NCI-H748 (cell line): ENCODE data around the gene RGS16.

ENCODE experiments used
- DNase-seq: peaks from one replicate; lab custom pipeline; 2025; ENCODE audit not compliant: unreplicated experiment; lab: John Stamatoyannopoulos, UW

RGS16 gene

DNA sequence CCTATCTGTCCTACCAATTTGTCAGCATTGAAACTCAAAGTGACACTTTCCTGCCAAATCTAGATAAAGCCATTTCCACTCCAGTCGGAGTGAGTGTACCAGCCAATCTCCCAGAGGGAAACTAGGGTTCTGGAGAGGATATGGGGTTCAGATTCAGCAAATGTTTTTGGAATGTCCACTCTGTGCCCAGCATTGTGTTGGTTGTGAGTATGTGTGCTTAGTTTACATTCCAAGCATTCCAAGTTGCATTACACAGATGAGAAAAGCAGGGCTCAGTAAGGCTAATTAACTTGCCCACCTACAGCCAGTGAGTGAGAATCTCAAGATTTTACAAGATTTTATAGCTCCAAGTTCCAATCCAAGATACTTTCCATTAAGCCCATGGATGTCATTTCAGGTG lies 26.4 kb upstream of the RGS16 start:
- DNase-seq: no peak

DNA sequence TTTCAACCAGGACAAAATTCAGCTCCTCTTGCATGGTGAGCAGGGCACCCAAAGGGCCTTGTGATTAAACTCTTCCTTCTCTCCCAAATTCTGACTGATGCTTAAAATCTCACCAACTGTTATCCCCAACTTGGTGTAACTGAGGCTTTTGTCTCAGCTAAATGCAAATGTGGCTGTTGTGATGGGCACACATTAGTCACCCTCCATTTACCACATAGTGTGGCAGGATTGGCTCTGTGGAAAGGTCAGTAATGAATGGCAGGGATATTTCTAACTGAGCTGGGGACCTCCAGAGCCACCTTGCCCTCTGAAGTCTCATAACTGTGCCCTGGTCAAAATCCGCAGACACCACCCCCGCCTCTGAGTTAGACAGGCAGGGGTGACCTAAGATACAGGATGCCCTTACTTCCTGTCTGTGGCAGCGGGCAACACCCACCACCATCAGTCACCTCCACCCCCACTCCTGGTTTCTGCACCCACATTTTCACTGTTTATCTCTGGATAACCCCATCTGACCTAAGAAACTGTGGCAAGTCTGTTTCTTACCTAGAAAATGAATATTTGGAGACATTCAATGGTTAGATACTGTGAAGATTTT lies 25.4 kb upstream of the RGS16 start:
- no peak for DNase-seq

DNA sequence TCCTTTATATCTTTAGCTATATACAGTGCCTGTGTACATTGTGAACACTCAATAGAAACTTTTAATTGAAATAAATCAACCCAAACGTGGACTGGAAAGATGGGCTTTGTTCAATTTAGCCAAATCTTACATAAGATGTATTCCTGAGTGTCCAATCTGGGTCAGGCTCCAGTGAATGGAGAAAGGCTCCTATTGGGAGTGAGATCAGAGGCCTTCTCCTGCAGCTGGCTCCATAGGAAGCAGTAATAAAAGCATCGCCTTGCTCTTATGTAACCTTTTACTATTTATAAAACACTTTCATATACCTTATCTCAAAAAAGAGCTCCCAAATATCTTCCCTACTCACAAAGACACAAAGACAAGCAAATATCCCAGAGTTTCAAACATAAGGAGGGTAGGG lies 24.9 kb upstream of the RGS16 start:
- no peak for DNase-seq

DNA sequence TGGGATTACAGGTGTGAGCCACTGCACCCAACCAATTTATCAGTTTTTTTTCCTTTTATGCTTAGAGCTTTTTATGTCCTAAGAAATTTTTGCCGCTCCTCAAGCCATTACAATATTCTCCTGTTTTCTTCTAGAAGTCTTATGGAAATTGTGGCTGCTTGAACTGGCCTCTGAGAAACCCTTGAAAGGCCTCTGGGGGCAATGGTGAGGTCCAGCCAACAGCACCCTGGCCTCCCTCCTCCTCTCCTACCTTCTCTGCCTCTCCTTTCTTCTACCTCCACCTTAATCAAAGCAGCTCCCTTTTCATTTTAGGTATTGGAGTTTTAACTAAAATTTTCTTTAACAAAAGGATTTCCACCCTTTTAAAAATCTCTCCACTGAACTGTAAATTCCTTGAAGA lies 24.5 kb upstream of the RGS16 start:
- DNase-seq: no peak

DNA sequence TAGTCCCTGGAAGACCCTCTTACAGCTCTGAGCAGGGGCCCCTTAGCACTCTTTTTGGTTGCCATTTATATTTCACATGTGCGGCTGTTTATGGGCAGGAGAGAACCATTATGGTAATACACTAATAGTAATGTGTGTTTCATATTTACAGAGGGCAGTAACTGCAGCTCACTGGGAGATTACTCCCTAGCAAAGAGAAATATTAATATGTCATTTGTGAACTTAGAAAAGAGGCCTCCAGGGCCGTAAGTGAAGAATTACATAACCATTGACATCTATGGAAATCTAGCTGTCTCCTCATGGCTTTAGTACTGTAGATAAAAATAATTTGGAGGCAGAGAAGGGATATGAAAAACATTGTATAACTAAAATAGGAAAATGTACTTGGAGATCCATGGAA lies 23.4 kb upstream of the RGS16 start:
- DNase-seq: no peak

DNA sequence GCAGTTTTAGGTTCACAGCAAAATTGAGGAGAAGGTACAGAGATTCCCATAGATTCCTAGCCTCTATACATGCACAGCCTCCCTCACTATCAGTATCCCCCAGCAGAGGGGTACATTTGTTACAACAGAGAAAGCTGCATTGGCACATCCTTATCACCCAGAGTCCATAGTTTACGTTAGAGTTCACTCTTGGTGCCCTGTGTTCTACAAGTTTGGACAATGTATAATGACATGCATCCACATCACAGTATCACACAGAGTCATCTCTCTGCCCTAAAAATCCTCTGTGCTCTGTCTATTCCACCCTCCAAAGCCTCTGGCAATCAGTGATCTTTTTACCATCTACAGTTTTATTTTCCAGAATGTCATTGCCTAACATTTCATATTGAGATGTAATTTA lies 22.3 kb upstream of the RGS16 start:
- no peak for DNase-seq

DNA sequence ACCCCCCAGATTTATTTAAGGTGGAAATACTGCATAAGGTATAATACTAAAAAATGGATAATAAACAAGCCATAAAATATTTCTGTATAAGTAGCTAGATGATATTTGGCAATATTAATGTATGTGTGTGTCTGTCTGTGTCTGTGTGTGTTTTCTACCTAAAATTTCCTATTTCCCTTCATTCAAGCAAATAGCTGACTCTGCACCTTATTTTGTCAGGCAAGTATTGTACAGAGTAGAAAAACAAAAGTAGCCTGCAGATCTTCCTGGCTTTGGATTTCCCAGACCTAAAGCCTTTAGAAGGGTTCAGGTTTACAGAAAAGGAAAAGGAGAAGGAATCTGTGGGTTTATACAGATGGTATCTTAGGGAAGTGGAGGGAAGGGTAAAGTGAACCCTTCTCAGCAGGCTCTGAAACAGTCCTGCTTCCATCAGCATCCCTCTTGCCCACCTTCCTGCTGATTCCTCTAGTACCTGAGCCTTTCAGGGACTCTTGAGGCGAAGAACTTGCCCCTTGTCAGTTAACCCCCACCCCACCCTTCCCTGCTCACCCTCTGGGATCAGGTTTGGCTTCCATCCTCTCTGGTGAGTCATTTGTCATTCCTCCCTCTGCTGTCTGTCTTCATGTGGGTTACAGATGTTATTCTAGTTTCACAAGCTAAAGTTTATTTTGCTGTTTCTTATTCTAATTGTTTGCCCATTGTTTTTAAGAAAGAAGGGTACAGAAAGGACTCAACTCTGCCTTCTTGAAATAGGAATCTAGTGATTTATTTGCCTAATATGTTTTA lies 21.7 kb upstream of the RGS16 start:
- DNase-seq: no peak

DNA sequence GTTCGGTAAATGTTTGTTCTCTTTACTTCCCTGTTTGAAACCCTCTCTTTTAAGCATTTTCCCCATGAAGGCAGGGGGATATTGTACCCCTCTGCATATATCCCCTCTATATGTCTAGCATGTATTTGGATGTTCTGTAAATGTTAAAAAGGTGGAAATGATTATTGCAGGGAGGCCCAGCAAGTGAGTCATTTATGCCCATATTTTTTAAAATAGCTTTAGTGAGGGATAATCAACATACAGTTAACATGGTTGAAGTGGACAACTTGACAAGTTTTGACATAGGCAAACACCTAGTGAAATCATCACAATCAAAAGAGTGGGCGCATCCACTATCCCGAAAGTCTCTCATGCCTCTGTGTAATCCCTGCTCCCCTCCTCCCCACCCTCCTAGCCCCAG lies 20.8 kb upstream of the RGS16 start:
- DNase-seq: no peak

DNA sequence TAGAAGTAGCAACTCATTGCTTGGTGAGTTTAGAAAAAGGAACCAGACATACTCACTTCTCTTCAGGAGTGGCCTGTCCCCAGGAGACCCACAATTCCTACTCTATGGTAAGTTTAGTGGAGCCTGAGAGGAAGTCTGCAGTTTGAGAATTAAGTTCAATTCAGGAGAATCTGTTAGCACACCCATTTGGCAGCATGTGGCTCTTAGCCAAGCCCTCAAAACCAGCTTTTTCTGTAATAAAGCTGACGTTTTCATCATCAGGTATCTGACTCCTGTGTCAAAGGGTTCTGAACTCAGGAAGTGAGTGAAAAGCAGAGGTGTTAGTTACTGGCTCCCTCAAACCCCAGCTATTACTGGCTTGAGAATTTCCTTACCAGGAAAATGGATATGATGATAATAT lies 20.4 kb upstream of the RGS16 start:
- DNase-seq: no peak

DNA sequence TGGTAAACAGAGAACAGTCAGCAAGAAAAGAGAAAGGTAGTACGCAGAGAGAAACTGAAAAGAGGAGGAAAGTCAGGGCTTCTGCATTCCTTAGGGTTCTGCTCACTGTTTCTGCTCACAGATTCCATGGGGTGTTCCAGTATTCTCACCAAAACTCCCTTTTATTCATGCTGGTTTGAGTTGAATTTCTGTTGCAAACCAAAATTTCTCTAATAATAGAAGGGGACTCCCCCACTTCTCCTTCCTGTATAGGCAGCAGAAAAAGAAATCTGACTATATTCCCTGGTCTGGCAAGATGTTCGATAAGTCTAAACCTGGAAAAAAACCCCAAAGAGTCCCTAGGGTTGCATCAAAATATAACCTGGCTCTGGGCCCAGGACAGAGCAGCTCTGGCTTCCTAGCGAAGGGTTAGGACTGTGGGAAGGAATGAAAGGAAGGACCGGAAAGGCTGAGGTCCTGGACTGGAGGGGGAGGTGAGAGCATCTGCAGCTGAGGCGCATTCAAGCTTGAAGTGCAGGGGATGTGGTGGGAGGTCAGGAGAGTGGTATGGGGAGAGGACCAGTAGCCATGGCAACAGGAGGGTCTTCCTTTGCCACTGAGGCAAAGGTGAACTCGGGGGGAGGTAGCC lies 18.8 kb upstream of the RGS16 start:
- no peak for DNase-seq

DNA sequence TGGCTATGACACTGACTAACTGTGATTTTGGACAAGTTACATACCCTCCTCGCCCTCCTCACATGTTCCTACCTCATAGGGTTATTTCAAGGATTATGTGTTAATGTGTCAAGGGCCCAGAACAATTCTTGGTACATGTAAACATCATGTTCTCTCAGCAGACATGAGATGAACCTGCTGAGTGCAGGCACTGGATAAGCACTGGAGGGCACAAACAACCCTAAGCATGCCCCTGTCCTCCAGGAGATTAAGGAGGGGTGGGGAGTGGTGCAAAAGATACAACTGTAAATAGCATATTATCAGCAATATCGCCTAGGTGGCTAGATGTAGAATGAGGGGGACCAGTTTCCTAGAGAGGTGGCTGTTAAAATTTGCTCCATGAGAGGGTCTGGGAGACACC lies 17.7 kb upstream of the RGS16 start:
- DNase-seq: no peak

DNA sequence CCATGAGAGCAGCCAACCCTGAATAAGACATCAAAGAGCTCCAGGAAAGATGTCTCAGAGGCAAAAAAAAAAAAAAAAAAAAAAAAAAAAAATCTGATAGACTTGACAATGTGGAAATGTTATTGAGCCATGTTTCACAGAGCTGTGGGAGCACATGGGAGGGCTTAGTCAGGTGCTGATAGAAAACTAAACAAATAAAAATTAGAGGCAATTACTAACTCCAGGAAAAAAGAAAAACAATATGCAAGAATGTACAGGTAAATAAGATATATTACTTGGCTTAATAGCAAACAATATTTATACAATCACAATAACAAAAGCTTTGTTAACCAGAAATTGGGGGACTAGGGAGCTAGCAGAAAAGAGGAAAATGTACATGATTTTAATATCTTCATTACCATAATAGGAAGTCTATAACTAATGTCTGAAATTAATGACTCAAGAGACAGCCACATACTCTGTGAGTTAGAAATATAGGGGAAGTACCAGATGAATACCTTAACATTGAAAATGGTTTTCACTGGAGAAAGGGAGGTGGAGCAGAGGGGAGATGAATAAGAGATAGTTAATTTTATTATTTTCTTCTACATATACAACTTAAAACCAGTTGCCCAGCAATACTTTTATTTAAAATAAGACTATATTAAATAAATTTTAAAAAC lies 16.9 kb upstream of the RGS16 start:
- no peak for DNase-seq

DNA sequence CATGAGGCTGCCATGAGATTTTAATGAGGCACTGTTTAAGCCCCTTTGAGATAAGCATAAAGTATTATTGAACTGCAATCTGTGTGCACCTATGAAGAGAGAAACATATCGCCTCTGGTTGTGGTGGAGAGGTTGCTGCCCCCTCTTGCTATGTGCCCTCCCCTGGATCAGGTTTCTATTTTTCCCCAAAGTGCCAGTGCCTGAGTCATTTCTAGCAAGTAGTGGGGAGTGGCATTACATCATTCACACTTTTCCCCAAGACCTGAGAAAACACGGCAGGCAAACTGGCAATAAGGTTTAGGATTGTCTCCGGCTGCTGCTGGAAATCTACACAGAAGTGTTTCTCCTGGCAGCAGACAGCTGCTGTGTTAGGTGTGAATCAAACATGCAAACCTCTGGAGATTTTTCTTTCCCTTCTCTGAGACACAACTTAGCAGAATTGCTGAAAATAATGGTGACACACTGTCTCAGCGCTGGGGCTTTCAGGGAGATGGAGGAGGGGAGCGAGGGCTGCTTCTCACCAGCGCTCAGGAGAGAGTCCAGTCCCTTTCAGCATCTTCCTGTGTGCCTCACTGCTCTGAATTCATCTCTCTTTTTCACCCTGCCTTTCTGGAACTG lies 13.7 kb upstream of the RGS16 start:
- DNase-seq: peak; percentile 64

DNA sequence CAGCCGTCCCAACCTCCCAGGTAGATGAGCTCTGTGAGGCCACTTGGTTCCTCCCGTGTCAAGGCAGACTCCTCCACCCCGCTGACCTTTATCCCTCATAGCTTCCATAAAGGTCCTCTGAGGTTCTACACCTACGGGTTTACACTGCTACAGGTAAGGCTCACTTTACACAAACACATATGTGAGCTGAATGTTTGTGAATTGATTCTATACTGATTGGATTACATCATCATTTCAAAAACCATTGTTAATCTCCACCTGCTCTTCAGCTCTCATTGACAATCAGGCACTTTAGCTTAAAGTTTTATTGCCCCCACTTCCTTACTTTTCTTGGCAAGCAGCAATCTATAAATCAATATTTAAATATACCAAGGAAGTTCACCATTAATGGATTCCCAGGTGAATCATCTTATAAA lies 12.8 kb upstream of the RGS16 start:
- peak; percentile 82 for DNase-seq

DNA sequence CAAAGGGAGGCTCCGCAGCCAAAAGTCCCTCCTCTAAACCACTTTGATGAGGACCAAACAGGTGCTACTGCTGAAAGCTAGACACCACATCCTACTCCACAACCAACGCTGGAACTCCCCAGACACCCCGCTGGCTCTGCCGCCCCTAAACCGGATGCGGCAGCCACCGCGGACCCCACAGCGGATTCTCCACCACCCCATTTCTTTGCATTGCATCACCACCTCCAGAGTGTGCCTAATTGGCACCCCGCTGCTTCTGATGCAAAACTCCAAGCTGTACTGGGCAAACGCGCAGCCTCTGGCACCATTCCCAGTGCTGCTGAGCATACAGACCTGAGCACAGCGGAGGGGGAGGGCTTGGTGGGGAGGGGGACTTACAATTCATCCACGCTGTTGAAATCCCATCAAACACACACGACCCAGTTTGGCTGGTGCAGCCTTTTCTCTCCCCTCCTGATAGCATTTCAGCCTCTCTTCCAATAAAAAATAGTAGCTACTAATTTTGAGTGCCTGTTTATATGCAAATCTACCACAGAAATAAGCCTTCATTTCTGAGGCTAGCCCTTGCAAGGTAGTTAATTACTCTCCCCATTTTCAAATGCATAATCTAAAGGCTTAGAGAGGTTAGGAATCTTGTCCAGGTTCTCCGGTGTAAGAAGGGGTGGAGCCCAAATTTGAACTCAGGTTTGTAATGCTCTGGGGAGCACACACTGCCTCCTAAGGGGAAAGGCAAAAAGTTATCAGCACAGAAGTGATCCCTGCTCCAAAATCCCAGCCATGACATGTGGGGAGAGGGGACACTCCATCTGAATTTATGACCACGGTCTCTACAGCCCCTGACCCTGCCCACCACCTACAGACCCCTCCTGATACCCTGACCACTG lies 12.2 kb upstream of the RGS16 start:
- peak; percentile 97 for DNase-seq

DNA sequence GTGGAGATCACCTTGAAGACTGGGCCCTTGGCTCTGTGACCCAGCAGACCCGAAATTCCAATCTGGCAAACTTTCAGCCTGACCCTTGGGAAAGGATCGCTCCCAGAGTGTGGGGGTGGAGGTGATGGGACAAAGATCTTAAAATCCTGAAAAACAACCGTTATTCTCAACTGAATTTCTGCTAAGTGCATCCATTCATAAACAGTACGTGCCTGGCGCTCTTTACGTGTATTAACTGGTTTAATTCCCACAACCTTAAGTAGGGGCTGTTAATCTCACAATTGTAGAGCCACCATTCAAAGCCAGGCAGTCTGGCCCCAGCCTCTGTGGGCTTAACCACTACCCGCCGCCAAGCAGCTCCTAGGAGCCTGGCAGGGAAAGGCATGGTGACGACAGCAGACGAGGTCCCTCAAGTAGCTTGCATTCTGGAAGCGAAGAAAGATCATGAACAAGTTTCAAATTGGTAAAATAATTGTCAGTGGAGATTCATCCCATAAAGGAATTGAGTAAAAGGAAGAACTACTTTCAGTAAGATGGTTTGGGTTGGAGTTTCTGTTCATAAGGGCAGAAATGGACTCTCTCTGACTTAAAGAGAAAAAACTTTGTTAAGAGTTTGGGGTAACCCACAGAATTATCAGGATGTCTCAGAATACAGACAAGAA lies 11.4 kb upstream of the RGS16 start:
- DNase-seq: peak; percentile 79

DNA sequence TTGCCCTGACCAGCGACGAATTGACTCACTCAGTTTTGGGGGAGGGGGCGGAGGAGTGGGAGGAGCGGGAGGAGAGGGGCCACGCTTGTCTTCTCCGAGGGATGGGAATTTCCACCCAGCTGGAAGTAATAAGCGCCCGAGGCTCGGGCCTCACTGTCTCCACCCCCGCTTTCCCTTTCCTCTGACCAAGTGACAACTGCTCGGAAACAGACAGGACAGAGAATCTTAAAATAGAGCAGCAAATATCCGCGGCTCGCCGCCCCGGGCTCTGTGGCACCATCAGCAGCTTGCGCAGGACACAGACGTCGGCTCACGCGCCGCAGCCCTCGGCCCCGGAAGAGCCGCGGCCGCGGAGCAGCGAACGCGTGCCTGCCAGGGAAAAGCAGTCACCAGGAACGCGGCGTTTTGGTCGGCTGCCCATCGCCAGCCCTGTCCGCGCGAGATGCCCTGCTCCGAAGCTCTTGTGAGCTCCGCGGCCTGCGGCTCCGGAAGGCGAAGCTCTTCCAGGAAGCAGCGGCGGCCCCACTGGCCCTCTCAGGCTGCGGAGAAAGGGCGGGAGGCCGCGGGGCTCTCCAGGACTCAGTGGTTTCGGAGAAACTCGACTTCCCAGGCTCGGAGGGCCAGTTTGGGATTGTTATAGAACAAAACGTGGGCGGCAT lies 10.7 kb upstream of the RGS16 start:
- DNase-seq: peak; percentile 75

DNA sequence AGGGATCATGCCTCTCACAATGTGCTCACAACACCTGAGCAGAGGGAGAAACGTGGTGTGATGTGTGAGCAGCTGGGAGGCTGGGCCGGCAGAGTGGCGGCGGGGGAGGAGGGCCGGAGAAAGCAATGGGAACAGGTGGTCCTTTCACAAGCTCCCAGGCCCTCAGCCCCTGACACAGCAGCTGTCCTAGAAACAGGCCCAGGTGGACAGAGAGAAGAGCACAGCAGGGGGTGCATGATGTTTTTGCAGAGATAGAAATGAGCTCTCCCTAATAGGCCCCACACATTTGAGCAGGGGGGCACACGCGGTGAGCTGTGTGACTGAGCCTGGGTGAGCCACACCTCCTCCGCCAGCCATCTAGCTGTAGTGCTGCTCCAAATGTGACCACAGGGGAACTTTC lies 7.6 kb upstream of the RGS16 start:
- peak; percentile 97 for DNase-seq

DNA sequence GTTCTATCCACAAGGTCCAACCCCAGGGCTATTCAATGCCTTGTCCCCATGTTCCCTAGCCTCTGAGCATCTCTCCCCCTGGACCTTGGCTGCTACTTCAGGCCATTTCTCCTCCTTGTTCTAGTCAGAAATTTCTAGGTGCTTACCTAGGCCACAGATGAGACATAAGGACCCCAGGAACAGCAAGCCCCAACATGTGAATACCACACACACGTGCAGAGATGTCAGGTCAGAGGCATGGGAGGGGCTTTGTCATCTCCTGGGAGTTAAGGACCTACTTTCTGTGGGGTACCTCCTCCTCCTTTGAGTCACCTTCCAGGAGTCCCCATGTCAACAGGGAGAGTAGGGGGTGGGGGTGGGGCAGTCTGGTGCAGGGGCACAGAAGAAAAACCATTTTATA lies 7.1 kb upstream of the RGS16 start:
- no peak for DNase-seq
